GM12872 (cell line): ENCODE data around the gene PKN2.

Experiments used
- CTCF ChIP-seq: IDR thresholded peaks from 3 replicates; pipeline ENCODE4 v1.5.1; 2011; ENCODE audit warnings: low read depth, mild to moderate bottlenecking, low read length, moderate library complexity; ENCODE audit not compliant: insufficient read depth

PKN2 gene

GRCh38 chr1:88698140-88698539 lies 14.1 kb downstream of the PKN2 start:
- no peak for TF ChIP-seq CTCF

- no peak for TF ChIP-seq CTCF
These were observed 14.7 kb downstream of the PKN2 start for GRCh38 chr1:88698764-88699163.

DNA sequence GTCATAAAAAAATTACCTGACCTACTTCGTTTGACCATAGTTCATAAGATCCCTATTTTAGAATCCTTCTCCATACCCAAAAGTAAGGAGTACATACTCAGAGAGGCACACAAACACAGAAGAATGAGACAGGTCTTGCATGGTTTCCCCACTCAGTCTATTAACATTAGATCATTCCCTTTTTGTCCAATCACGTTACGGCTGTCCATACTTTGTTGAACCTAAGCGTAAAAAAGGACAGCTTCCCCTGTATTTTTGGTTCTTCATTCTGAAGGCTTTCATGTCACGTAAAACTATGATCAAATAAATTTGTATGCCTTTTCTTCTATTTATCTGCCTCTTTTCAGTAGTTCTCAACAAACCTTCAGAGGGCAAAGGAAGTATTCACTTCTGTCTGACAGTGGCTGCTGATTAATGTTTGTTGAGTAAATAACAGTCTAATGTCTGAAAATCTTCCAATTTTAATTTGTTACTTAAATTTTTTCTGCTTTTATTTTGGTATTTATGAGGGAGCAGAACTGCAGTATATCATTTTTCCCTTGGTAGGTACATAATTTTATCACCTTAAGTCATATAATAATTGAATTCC lies 16.4 kb downstream of the PKN2 start:
- no peak for TF ChIP-seq CTCF

GRCh38 chr1:88701275-88701674 lies 17.2 kb downstream of the PKN2 start:
- no peak for TF ChIP-seq CTCF

DNA sequence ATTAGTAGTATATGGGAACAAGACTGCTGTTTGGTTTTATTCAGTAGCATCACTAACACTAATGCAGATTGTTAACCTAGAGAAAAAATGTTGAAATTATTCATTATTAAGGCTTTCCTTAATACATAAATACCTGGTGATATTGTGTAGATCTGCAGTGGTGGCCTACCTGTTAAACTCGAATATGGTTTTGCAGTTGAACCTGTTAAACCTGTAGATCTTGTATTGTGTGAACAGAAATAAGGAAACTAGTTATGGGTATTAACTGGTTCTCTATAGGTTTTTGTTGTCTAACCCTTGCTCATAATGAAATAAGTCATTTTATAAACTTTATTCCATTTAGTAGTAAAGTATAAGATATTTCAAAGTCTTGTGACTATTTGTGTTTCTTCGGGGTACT lies 23.9 kb downstream of the PKN2 start:
- no peak for TF ChIP-seq CTCF

DNA sequence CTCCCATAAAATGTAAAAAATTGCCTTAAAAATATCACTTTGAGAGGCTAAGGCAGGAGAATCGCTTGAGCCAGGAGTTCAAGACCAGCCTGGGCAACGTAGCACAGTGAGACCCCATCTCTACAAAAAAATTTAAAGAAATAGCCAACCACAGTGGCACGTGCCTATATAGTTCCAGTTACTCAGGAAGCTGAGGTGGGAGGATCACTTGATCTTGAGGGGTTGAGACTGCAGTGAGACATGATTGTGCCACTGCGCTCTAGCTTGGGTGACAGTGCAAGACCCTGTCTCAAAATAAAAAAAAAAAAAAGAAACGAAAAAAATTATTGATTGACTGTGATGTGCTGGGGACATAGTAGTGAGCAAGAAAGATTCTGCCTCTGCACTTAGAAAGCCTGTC lies 38.4 kb downstream of the PKN2 start:
- TF ChIP-seq CTCF: no peak

GRCh38 chr1:88726697-88727096 lies 42.6 kb downstream of the PKN2 start:
- TF ChIP-seq CTCF: no peak
